Measurements from ENCODE around the gene PACS2. TPM values are rescaled to one million over a fixed set of nuclear protein-coding genes. Genes with fewer than 3 reads are reported as not detected.
A peak's percentile ranks its signal among the peaks of the same experiment; 100 is the strongest.

Gene PACS2
- total RNA-seq, 1 experiment from 2014 or later = 72.5 TPM

GRCh38 chr14:105391541-105391940 is 77.0 kb downstream of the PACS2 start:
- no peak overlapping the region for H2BK15ac ChIP-seq (ENCODE audit: low read depth, low read length)
- no peak overlapping the region for H3K4me3 Mint-ChIP-seq
- no peak overlapping the region for H3K9ac ChIP-seq (ENCODE audit: extremely low read depth, insufficient read length, low read length)
- peaks cover 2 to 8% (median 7%) of the 10 kb centered on the region in 3 experiments; a peak in 5 of 7 replicates for H3K36me3 Mint-ChIP-seq (ENCODE audit: insufficient read depth in 1 of 3, low read depth in 3 of 3)
- no peak overlapping the region for H3K4me2 ChIP-seq (ENCODE audit: insufficient read depth, insufficient read length, low read length)
- no peak overlapping the region for H4K91ac ChIP-seq (ENCODE audit: insufficient read length, low read depth, low read length)
- no peaks in the 10 kb centered on the region for H3K4me1 Mint-ChIP-seq
- H3K9me3 ChIP-seq (ENCODE audit: control insufficient read depth, low read depth, low read length) = no peaks in the 10 kb centered on the region
- H3K27ac ChIP-seq (ENCODE audit: insufficient read length, low read depth, low read length) = no peak overlapping the region
- H3K18ac ChIP-seq (ENCODE audit: insufficient read length, low read depth, low read length) = no peak overlapping the region
- WGBS (ENCODE audit: extremely low coverage, insufficient read length, low lambda C conversion rate) = no CpG with 5 or more reads among the region's 23 CpGs
- no peak overlapping the region for H2BK120ac ChIP-seq (ENCODE audit: low read depth, low read length, poor library complexity, severe bottlenecking)
- H4K5ac ChIP-seq (ENCODE audit: insufficient read length, low read depth, low read length) = no peak overlapping the region
- H3K23me2 ChIP-seq (ENCODE audit: insufficient read length, low read depth, low read length, poor library complexity, severe bottlenecking) = no peaks in the 10 kb centered on the region
- no peak overlapping the region for H3K56ac ChIP-seq (ENCODE audit: insufficient read length, low read depth, low read length)
- H2BK12ac ChIP-seq (ENCODE audit: insufficient read length, low read depth, low read length) = no peak overlapping the region
- H3K27ac Mint-ChIP-seq = peak overlapping the region in 1 of 3 experiments; percentile 93; a peak in 1 of 7 replicates
- no peak overlapping the region for H2AK5ac ChIP-seq (ENCODE audit: insufficient read length, low read length)
- H4K20me1 ChIP-seq (ENCODE audit: control insufficient read depth, insufficient read depth, insufficient read length) = no peaks in the 10 kb centered on the region
- H2AFZ ChIP-seq (ENCODE audit: low read length) = no peak overlapping the region
- H3T11ph ChIP-seq (ENCODE audit: low read length) = no peak overlapping the region
- H3K14ac ChIP-seq (ENCODE audit: insufficient read depth, low read length) = no peak overlapping the region
- no peaks in the 10 kb centered on the region for H3K79me1 ChIP-seq (ENCODE audit: insufficient read depth, low read depth, low read length, poor library complexity, severe bottlenecking)
- peaks cover 3% of the 10 kb centered on the region; the same call in 1 of the 2 replicates for H3K27me3 Mint-ChIP-seq (ENCODE audit: low read depth)
- H3K9me3 Mint-ChIP-seq = no peaks in the 10 kb centered on the region
- no peak overlapping the region for H3K23ac ChIP-seq (ENCODE audit: insufficient read length, low read depth, low read length)
- H3K79me2 ChIP-seq (ENCODE audit: insufficient read depth, low read length) = no peaks in the 10 kb centered on the region
- H3K4ac ChIP-seq (ENCODE audit: low read depth, low read length) = no peak overlapping the region
- no peak for TF ChIP-seq CTCF (conservative IDR thresholded peaks at IDR 0.05)
- H2BK5ac ChIP-seq (ENCODE audit: insufficient read length, low read length) = no peak overlapping the region
- H2BK20ac ChIP-seq (ENCODE audit: low read depth, low read length, poor library complexity, severe bottlenecking) = no peak overlapping the region
- DNase-seq = no peak
- H3K4me1 ChIP-seq (ENCODE audit: insufficient read depth, low read length) = no peaks in the 10 kb centered on the region
- no peak overlapping the region for H4K8ac ChIP-seq (replicated peaks; ENCODE audit: insufficient read length, low read depth, low read length)
- H3K27me3 ChIP-seq (ENCODE audit: insufficient read depth, low read length) = no peaks in the 10 kb centered on the region
